CD4-positive, alpha-beta T cell treated with Interleukin-17A for 4 hours (primary cell): ENCODE results near the gene NEUROD1.
"Not testable (repeated sequence)": the region's sequence is repeated elsewhere in the genome, so short reads cannot be mapped to it uniquely, and the experiment has no call there.

Source experiments
- DNase-seq: peaks from one replicate; pipeline ENCODE4 v3.0.0-alpha.2; 2020; ENCODE audit warnings: mixed read lengths

The NEUROD1 gene

DNA sequence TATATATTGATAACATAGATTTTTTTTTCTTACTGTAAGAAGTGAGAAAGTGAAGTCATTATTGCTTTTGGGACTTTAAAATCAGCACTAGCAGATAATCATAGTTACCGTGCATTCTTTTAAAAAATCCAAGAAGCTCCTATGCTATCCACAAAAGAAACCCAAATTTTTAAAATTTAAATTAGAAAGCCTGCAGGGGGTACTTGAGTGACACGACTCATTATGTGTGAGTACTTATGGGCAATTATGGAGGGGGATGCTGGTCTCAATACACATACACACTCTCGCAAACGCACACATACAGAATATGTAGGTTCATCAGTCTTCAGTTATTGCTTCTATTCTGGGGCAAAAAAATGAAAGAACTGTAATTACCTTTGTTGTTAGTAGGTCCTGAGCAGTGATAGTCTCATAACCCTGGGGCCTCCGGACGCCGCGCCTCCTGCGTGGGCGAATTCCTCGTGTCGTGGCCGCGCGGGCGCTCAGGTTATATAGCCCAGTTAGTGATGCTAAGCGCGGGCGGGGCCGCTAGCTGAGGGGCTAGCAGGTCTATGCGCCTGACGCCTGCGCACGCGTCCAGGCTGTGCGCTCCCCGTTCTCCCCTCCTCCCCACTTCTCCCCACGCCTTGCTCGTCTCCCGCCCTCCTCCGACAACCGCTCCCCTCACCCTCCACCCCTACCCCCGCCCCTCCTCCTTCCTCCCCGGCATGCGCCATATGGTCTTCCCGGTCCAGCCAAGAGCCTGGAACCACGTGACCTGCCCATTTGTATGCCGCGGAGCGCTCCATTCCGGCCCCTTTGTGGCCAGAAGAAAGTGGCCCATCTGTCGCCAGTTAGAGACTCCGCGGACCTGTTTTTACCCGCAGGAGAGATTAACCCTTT lies at the start of gene NEUROD1:
NEUROD1 (minus strand) TSS at position 463 of the 882 bp plus-strand sequence. CDS start 1,657 bp downstream, outside the sequence.
- DNase-seq = no peak

DNA sequence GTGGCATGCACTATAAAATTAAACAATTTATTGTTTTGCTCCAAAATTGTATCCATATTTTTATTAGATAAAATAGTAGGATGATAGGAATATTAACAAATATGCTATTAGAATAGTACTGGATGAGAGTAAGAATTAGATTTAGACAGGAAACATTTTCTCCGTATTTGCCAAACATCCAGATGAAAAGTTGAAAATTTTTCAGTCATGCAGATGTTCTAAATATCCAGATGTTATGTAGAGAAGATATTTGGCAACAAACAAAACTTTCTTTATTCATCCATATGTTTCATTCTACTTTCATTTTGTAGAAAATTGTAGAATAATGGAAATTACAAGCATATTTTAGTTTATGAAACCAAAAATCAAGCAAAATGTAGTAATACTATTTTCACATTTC lies 45.2 kb upstream of the NEUROD1 start:
- no peak for DNase-seq

DNA sequence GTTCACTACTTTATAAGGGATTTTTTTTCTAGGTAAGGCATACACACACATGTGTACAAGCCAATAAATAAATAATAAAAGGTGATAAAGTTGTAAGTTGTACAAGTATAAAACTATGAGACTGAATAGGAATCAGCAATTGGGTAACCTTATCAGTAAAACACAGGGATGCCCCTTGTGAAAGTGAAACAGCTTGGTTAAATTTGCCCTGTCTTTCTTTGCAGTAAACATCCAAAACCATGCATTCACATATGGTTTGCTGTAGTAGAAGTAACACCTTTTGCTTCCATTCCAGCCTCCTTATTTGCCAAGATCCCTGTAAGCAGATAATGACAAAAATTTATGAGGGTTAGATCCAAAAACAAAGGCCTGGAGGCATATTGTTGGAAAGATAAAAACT lies 44.3 kb upstream of the NEUROD1 start:
- DNase-seq = no peak

DNA sequence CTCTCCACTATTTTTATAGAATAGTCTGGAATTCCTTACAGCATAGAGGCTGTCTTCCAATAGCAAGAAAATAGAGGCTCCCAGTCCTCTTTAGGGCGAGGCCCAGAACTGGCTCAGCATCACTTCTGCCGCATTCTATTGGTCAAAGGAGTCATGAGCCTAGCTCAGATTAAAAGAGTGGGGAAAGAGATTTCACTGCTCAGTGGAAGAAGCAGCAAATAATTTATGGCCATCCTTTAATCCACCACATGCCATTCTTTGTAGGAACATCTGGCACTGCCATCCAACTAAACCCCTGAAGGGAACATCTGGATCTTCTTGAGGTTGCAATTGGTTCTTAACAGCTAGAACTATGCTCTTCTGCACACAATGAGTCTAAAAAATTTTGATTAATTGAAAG lies 43.4 kb upstream of the NEUROD1 start:
- no peak for DNase-seq

DNA sequence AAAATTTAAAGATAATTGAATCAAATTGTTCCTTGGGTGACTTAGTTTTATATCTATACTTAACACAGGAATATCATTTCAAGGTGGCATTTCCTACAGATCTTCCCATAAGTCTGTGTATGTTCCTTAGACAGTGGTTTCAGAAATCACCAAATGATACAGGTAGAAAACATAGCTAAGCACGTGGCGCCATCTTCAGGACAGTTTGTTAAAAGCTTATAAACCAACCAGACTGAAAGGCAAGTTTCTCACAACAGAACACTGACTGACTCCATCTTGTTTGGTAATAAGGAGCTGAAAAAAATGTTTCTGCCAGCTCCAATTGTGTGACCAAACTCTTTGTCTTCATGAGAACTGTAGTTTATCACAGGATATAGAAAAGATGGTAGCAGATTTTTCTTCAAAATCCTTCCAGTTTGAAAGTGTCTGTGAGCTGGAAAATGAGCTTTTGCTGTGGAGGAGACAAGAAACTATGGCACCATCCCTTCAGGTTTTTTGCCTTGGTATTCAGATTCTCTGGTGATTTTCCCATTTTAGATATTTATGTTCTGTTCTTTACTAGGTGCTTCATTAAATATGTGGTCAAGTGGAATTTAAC lies 34.8 kb upstream of the NEUROD1 start:
- DNase-seq = peak; percentile 80

DNA sequence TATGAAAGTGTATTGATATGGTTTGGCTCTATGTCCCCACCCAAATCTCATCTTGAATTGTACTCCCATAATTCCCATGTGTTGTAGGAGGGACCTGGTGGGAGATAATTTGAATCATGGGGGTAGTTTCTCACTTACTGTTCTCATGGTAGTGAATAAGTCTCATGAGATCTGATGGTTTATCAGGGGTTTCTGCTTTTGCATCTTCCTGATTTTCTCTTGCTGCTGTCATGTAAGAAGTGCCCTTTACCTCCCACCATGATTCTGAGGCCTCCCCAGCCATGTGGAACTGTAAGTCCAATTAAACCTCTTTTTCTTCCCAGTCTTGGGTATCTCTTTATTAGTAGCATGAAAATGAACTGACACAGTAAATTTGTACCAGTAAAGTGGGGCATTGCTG lies 30.7 kb upstream of the NEUROD1 start:
- not testable (repeated sequence) for DNase-seq

DNA sequence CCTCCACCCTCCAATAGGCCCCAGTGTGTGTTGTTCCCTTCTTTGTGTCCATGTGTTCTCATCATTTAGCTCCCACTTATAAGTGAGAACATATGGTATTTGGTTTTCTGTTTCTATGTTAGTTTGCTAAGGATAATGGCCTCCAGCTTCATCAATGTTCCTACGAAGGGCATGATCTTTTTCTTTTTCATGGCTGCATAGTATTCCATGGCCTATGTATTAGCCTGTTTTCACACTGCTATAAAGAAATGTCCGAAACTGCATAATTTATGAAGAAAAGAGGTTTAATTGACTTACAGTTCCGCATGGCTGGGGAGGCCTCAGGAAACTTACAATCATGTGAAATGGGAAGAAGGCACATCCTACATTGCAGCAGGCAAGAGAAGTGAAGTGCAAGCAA lies 22.2 kb upstream of the NEUROD1 start:
- not testable (repeated sequence) for DNase-seq

DNA sequence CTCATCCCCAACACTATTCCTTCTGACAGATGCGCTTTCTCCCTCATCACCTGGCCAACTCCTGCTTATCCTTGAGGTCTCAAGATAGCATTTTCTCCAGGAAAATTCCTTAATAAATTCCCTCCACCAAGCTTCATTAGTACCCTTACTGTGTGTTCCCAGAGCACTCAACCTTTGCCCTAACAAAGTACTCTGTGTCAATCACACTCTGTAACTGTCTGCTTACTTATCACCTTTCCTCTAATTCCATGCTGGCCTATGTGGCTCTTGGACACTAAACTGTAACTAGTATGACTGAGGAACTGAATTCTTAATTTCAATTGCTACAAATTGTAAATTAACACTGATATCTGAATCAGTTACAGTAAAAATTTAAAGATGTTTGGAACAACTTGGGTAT lies 17.9 kb upstream of the NEUROD1 start:
- no peak for DNase-seq

DNA sequence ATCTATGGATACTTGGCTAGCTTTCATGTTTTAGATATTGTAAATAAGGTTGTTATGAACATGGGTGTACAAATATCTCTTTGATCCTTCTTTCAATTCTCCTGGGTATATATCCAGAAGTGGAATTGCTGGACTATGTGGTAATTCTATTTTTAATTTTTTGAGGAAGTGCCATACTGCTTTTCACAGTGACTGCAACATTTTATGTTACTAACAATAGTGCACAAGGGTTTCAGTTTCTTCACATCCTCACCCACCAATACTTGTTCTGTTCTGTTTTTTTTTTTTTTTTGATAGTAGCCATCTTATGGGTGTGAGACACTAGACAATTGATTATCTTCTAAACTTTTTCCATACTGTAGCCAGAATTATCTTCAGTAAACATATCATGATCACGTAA lies 17.3 kb upstream of the NEUROD1 start:
- DNase-seq = no peak

DNA sequence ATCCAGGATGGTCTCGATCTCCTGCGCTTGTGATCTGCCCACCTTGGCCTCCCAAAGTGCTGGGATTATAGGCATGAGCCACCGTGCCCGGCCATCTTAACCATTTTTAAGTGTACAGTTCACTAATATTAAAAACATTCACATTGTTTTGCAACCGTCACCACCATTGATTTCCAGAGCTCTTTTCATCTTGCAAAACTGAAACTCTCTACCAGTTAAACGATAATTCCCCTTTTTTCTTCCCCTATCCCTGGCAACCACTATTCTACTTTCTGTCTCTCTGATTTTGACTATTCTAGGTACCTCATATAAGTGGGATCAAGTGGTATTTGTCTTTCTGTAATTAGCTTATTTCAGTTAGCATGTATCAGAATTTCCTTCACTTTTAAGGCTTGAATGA lies 16.8 kb upstream of the NEUROD1 start:
- DNase-seq = no peak

DNA sequence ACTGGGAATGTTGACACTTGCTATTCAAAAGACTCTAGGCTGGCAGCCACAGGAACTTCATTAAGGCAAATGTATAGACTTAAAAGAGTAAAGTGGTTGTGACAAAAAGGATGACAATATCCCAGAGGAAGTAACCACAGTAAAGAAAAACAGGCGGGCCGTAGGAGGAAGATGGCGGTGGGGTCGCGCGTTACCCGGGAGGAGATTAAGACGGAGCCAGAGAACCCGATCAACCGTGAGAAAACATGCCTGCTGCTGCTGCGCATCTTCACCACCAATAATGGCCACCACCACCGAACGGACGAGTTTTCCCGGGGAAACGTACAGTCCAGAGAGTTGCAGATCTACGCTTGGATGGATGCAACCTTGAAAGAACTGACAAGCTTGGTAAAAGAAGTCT lies 14.0 kb upstream of the NEUROD1 start:
- DNase-seq = no peak

DNA sequence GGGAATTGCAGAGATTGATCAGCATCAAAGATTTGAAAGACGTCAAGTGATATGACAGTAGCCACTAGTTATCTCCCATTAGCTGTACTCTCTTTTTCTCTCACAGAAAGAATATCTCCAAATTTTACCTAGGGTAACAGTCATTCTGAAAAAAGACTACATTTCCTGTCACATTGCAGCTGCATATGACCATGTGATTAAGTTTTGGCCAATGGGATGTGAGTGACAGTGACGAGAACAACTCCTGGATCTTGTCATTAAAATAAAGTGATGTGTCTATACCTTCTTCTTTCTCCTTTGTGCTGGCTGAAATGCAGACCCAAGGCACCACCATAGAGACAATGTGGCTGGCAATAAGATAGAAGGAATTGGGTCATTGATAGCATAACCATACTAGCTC lies 10.5 kb upstream of the NEUROD1 start:
- DNase-seq = no peak

DNA sequence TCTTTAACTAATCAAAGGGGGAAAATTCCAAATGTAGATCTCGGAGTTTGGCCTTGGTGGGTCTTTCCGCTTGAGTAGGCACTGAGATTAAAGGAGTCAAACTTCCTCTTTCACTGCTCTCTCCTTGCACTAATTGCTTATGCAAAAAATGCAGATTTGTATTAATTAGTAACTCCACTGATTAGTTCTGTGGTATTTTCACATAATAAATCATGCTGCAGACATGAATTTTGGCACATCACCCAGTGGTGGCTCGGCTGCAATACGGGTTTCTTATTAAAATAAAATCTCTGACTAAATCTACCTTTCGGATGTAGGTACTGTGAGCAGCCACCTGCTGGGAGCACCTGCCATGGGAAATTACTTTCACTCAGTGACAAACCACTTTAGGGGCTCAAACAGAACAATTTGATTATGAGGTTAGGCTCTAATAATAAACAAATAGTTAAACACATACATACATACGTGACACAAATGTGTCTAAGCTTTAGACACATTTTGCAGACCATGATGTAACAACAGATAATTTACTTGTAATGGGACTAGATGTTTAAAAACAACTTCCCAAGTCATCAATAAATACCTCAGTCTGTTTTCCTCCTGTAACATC lies 6.4 kb upstream of the NEUROD1 start:
- no peak for DNase-seq

DNA sequence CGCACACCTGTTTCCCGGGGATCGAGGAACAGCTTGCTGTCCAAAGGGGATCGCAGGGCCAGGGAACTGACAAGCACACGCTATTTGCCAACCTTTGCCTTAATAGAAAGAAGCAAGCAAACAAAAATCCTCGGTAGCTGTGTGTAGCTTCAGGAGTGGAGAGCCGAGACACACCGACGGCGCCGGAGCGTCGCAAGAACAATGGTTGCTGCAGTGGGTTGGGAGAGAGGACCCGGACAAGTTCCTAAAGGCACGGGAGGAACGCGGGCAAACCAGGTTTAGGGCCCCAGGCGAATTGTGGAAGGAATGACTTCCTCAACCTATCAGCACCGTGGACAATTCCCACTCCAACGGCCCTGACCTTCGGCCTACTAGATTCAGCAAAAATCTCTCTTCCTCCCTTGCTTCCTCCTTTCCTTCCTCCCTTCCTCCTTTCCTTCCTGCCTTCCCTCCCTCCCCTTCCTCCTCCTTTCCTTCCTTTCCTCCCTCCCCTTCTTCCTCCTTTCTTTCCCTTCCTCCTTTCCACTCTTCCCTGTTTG lies 4.9 kb upstream of the NEUROD1 start:
- DNase-seq = no peak

DNA sequence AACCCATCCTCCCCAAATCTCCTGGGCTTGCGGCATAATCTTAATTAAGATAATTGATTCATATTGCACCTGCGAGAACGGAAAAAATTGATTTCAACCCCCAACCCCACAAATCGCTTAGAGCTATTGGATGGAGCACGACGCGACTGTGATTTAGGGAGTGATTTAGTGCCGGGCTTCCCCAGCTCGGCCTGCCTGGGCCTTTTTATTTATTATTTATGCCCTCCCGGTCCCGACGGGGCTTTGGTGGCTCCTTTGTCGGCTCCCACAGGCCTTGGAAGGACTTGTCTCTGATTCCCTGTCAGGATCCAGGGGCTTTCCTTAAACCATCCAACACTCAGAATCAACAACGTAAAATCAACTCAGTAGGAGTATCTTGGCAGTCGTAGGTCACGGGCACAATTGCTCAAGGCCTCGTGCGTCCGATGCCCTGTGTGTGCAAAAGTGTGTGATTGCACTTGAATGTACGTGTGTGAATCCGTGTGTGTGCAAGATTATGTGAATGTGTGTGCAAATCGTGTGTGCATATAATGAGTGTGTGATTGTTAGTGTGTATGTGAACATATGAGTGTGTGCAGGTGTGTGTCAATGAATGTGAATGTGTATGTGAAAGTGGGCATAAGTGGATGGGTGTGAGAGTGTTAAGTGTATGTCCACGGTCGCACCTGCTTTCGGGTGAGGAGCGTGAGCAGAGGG lies 4.3 kb upstream of the NEUROD1 start:
- DNase-seq = no peak

DNA sequence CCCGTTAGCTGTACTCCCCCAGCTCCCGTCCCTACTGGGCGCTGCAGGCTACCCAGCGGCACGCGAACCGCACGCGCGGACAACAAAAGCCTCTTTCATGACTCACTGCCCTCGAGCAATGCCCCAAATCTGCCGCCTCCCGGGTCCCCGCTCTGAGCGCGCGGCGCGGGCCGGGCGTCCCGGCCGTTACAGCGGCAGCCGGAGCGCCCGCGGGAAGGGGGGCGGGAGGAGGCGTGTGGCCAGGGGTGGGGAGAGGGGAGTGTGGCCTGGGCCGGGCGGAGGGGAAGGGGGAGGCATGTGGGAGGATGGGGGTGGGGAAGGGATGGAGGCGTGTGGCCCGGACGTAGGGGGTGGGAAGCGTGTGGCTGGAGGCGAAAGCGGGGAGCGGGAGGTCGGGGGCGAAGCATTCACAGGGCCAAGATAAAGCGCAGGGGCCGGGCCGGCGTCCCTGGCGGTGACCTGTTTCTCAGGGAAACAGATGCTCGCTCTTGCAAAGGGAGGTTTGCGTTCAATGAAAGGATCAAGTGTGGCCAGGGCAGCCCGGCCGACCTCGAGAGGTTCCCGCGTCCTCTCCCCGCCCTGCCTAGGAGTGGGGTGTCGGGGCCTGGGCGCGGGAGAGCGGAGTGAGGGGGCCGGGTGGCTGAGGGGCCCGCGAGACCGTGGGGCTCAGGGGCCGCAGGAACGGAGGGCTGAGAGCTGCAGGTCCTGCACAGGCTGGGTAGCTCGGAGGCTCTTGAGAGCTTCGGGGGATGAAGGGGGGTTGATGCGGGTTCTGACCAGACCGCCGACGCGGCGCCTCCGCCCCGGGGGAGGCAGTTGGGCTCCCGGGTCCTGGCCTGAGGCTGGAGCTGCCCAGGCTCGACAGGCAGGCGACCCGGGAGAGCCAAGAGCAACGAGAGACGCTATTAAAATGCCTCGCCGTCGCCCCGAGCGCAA lies 3.5 kb upstream of the NEUROD1 start:
- DNase-seq = no peak

DNA sequence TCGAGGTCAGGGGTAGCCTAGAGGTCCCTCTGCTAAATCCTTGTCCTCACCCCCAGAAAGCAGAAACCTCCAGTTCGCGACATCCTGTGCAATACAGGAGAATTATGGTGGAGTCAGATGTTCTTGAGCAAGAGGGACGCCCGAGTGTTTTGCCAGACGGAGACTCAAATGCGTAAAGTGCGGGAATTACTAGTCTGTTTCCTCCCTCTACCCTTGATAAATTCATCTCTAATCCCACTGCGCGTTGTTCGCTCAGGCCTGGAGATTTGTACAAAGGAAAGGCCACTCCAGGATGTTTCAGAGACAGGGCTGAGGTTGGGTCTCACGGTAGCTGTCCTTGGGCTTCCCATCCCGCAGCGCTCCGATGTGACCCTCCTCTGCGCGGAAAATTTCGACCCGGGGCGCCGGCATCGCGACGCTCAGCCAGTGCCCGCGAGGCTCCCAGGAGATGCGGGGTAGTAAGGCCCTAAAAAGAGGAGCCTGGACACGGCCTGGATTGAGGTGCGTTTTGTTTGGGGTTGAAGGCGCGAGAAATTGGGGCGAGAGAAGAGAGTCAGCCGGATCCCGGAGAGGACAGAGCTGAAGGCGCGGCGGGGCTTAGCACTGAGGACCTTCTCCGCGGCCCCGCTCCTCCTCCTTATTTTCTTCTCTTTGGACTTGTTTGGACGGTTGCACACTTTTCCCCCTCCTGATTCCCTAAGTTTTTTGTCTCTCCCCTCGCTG lies 2.6 kb upstream of the NEUROD1 start:
- DNase-seq = no peak

DNA sequence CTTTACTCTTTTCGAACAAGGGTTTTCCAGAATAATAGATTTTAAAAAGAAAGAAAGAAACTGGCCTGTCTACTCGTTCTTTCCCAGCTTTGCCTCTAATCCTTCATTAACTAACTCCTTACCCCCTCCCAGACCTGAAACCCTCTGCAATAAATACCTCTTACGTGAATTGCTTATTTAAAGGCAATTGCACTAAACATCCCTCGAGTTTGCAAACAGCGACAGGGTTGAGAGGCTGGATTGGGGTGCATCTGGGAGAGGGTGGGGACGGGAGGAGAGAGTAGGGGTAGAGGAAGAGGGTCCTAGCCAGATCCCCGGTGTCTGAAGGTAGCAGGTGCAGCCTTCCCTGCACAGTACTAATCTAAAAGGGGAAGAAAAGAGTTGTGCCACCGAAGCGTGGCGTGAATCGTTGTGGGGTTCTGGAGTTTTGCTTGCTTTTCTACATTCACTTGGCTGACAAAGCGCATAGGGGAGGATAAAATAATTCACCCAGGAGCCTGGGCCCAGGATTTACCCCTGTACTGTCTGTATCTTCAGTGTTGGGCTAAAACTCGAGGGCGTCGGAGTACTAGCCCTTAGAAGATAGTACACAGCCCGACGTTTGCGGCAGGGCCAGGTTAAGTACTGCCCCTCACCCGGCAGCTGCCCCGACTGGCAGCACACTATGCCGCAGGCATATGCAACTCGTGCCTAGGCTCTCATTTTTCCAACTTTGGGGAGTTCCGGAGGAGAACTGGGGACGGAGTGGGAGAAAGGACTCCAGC lies 1.9 kb upstream of the NEUROD1 start:
- no peak for DNase-seq

DNA sequence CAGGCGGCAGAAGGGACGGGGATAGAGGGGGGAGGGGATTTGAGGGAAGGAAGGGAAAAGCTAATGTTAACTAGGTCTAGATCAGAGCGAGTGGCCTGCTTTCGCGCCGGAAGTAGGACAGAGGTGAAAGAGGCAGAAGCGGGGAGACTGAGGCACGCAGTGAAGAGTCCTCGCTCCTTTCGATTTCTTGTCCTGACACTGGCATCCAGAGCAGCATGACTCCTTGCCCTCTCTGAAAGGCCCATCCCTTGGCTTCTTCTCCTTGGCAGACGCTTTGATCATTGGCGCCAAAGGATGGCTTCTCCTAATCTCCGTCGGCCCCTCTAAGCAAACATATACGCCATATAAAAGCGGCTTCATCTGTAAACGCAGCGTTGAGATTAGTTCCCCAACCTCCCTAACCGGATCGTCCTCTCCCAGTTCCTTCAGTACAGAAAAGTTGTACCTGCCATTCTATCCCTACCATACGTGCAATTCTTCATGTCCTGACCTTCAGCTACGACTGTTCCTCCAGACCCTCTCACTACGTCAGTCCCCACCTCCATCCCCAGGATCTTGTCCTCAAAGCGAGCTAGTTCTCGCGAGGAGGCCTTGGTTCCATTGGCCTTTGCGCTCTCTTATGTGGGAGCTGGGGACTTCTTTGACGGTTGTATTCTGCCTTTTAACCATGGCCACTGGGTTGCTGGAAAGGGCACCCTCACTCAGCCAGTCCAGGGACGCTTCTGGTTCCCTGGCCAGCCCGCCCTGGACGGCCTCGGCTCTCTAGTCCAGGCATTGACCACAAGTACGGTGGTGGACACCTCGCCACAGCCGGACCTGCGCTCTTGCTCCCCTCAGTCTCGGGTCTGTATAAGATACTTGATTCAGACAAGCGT lies 857 bp upstream of the NEUROD1 start:
- no peak for DNase-seq
